Thyroid gland (tissue), 4 donors: ENCODE measurements around the gene LHX4.

Experiments
- CTCF ChIP-seq, 6 experiments: fragments of 200-600 bp in 3 of 6; fragments of 450-650 bp in 3 of 6; sonication (generic) in 3 of 6; IDR thresholded peaks; one replicate each; pipeline ENCODE4 v1.5.1; 2016 to 2019; ENCODE audit warnings: antibody characterized with exemption in 6 of 6, mild to moderate bottlenecking in 2 of 6, inconsistent platforms in 1 of 6, moderate library complexity in 1 of 6
- POLR2A ChIP-seq, 2 donors: fragments of 450-650 bp; IDR thresholded peaks; one replicate each; pipeline ENCODE4 v1.6.1; 2017; ENCODE audit warnings: antibody characterized with exemption in 2 of 2, mild to moderate bottlenecking in 2 of 2, moderate library complexity in 1 of 2

GRCh38 chr1:180210008-180210620 lies 19.9 kb upstream of the LHX4 start:
- TF ChIP-seq CTCF (IDR thresholded peaks at IDR 0.05), result no peak
- TF ChIP-seq POLR2A (IDR thresholded peaks at IDR 0.05), result no peak
